Measurements from ENCODE around the gene RPS6KA4.
"Not testable (repeated sequence)": the region's sequence is repeated elsewhere in the genome, so short reads cannot be mapped to it uniquely, and the experiment has no call there.

Gene RPS6KA4

DNA sequence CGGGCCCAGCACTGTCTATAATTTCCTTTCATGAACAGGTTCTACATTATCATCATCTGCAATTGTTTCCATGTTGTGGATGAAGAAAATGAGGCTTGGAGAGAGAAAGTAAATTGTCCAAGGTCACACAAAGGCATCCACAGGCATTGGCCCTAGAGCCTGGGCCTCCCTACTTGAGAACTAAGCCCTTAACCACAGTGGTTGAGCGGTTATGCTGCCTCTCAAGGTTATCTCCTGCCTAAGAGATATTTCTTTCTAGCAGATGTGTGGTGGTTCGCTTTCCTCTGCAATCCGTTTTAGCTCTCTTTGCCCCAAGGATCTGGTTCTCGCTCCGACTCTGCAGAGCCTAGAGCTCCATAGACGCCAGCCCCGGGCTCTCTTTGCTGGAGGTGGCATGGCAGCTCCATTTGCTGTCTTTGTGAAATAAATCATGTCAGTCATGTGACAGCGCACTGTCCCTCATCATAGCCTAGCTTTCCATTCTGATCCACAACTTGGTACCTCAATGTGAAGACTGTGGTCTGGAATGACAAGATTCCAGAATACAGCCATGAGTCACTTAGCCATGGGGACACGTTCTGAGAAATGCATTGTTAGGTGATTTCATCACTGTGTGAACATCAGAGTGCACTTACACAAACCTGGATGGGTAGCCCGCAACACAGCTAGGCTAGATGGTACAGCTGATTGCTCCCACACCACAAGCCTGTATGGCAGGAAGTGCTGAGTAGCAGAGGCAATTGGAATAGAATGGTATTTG lies 27.2 kb downstream of the RPS6KA4 start:
- no peak for DNase-seq (ENCODE audit: low spot score)

GRCh38 chr11:64387916-64388315 lies 29.0 kb downstream of the RPS6KA4 start:
- no peak for DNase-seq (ENCODE audit: low spot score)

GRCh38 chr11:64388894-64389293 lies 29.9 kb downstream of the RPS6KA4 start:
- DNase-seq (ENCODE audit: low spot score), result no peak

DNA sequence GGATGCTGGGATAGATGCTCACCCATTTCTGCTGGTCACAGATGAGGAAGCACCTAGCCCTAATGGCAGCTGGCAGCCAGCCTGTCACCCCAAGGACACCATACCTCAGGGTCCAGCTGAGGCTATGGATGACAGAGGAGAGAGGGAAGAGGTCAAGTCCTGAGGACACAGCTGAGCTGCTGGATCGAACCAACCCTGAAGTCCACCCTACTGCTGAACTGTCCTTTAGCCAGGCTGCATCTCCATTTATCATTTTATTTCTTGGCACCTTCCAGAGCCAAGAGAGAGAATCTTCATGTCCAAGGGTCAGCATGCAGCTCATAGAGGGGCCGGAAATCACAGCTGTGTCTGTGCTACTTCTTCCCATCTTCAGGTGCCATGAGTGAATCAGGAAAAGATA lies 30.9 kb downstream of the RPS6KA4 start:
- DNase-seq (ENCODE audit: low spot score), result no peak

- DNase-seq (ENCODE audit: low spot score), result no peak
Observed at GRCh38 chr11:64390558-64390957, 31.6 kb downstream of the RPS6KA4 start.

DNA sequence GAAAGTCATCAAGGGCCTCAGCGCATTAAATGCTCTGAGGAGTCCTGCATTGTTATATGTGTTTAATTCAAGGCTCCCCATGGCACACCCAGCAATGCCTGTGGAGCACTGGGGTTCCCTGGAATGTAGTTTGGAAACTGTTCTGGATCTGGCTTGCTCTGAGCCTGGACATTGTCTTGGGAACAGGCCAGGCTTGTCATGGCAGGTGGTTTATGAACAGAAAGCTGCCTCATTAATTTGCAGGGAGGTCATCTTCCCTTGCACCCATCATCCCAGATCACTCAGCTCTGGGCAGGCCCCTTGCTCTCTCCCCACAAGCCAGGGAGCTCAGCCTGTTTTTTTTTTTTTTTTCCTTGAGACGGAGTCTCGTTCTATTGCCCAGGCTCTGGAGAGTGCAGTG lies 32.9 kb downstream of the RPS6KA4 start:
- no peak for DNase-seq (ENCODE audit: low spot score)

- DNase-seq (ENCODE audit: low spot score), result no peak
Observed at GRCh38 chr11:64395545-64396078, 36.6 kb downstream of the RPS6KA4 start.

DNA sequence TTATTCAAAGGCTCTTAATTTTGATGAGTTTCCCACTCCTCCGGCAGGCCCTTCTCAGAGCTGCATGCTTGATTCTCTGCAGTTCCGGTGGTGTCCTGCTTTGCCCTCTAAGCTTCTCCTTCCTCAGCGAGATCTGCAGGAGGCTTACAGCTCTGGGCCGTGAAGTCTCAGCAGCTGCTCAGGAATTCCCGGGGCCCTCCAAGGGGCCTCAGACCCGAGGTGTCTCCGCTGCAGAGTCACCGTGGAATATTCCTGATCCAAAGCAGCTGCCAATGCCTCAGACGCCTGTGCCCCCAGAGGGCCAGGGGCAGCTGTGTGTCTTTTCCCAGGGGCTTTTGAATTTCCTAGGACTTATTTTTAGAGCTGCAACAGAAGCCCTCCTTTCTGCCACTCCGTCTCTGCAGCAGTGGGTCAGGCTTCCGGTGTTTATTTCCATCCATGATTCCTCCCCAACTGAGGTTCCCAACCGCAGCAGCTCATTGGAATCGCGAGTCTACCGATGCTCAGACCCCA lies 37.2 kb downstream of the RPS6KA4 start:
- DNase-seq (ENCODE audit: low spot score), result no peak

- peak; percentile 82 for DNase-seq (ENCODE audit: low spot score)
Observed at GRCh38 chr11:64400102-64400501, 41.1 kb downstream of the RPS6KA4 start.

DNA sequence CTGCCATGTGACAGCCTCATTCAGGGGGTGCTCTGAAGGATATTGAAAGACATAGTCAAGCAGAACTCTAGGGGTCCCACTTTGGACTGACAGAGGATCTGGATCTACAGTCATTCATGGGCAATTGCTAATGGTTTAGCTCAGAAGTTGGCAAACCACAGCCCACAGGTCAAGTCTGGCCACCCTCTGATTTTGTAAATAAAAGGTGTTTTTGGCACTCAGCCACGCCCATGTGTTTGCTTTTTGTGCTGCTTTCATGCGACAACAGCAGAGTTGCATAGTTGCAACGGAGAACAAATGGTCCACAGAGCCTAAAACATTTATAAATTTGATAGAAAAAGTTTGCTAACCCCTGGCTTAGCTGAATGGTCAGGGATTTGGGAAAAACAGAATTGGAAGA lies 41.7 kb downstream of the RPS6KA4 start:
- DNase-seq (ENCODE audit: low spot score), result no peak

DNA sequence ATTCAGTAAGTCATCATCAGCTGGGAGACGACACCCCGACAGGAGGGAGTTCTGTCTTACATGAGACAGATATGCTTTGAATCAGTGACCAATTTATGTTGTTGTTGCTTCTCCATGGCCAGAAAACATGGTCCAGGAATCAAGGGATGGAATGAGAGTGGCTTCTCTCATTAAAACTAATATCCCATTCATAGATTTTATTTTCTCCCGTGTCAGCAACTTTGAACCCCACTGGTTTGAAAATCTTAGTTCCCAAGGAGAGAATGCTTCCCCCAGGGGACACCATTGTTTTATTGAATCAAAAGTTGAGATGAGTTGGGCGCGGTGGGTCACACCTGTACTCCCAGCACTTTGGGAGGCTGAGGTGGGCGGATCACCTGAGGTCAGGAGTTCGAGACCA lies 42.8 kb downstream of the RPS6KA4 start:
- DNase-seq (ENCODE audit: low spot score), result no peak

DNA sequence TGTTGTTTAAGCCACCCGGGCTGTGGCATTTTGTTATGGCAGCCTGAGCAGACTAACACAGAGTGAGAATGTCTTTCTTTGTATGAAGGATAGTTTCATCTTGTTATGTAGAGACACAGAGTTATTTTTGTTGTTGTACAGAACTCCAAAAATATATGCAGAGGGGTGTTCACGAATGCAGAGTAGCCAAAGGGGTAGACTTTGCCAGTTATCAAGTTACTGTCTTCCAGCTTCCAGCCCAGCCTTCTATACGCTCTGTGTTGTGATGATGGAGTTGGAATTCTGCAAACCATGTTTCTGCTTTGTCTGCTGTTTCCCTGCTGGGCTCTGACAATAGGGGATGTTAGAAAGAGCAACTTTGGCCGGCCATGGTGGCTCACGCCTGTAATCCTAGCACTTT lies 44.1 kb downstream of the RPS6KA4 start:
- no peak for DNase-seq (ENCODE audit: low spot score)

- DNase-seq (ENCODE audit: low spot score), result no peak
Observed at GRCh38 chr11:64406221-64406946, 47.4 kb downstream of the RPS6KA4 start.

GRCh38 chr11:64407221-64407620 lies 48.3 kb downstream of the RPS6KA4 start:
- DNase-seq (ENCODE audit: low spot score), result no peak

DNA sequence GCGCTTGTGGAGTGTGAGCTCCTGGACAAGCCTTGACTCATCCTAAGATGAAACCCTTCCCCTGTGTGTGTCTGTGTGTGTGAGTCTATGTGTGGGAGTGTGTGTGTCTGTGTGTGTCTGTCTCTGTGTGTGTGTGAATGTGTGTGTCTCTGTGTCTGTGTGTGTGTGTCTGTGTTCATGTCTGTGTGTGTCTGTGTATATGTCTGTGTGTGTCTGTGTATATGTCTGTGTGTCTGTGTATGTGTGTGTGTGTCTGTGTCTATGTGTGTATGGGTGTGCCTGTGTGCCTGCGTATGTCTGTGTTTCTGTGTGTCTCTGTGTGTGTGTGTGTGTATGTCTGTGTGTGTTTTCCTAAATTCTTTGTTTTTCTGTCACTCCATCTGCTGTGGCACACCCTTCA lies 48.7 kb downstream of the RPS6KA4 start:
- DNase-seq (ENCODE audit: low spot score), result no peak

GRCh38 chr11:64409278-64409677 lies 50.3 kb downstream of the RPS6KA4 start:
- no peak for DNase-seq (ENCODE audit: low spot score)

GRCh38 chr11:64409707-64410403 lies 50.9 kb downstream of the RPS6KA4 start:
- no peak for DNase-seq (ENCODE audit: low spot score)

DNA sequence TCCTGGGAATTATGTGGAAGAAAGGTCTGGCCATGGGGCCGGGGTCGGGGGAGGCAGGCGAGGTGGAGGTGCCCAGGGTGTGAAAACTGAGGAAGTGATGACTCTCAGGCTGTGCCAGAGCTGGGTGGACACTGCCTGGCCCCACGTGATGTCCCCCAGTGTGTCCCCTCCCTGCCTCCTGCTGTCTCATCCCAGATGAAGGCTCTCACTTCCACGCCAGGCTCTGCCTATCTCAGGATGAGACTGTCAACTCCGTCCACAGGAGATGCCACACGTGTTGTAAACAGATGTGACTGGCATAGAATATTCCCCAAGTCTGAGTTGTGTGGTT lies 51.4 kb downstream of the RPS6KA4 start:
- no peak for DNase-seq (ENCODE audit: low spot score)

- no peak for DNase-seq (ENCODE audit: low spot score)
Observed at GRCh38 chr11:64413417-64413816, 54.5 kb downstream of the RPS6KA4 start.

DNA sequence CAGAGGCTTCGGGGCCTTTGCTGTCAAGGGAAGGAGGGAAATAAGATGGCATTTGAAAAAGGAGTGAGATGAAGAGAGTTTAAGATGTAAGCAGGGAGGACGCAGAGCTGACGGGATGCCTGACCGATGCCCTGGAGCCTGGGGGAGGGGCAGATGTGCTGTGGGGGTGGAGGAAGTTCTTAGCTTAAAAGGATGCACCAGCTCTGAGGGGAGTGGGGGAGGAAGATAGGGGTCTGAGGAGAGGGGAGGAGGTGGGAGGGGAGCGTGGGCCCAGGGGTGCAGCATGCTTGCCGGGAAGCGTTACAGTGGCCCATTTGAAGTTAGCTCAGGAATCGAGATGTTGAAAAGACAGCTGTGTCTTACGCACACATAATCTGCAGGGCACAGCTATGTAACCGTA lies 56.3 kb downstream of the RPS6KA4 start:
- no peak for DNase-seq (ENCODE audit: low spot score)

- no peak for DNase-seq (ENCODE audit: low spot score)
Observed at GRCh38 chr11:64415996-64416728, 57.2 kb downstream of the RPS6KA4 start.

- not testable (repeated sequence) for DNase-seq (ENCODE audit: low spot score)
Observed at GRCh38 chr11:64418233-64418632, 59.3 kb downstream of the RPS6KA4 start.
